Fibroblast of mammary gland (primary cell): ENCODE data around the gene CEP250.
"Not testable (repeated sequence)": the region's sequence is repeated elsewhere in the genome, so short reads cannot be mapped to it uniquely, and the experiment has no call there.

Source experiments
- DNase-seq: peaks from one replicate; pipeline ENCODE4 v3.0.0-alpha.2; 2010; ENCODE audit warnings: low read depth
- H3K4me3 ChIP-seq: 2 replicates; pipeline ENCODE4 v1.5.1; 2011; ENCODE audit warnings: low read depth, mild to moderate bottlenecking, low read length, moderate library complexity; ENCODE audit not compliant: control insufficient read depth
- TF ChIP-seq, protein P1 (sequence below): conservative IDR thresholded peaks from 2 replicates; pipeline ENCODE4 v1.5.1; 2011; ENCODE audit warnings: low read depth, low read length, inconsistent platforms; ENCODE audit not compliant: control insufficient read depth, insufficient read depth

CEP250 gene

DNA sequence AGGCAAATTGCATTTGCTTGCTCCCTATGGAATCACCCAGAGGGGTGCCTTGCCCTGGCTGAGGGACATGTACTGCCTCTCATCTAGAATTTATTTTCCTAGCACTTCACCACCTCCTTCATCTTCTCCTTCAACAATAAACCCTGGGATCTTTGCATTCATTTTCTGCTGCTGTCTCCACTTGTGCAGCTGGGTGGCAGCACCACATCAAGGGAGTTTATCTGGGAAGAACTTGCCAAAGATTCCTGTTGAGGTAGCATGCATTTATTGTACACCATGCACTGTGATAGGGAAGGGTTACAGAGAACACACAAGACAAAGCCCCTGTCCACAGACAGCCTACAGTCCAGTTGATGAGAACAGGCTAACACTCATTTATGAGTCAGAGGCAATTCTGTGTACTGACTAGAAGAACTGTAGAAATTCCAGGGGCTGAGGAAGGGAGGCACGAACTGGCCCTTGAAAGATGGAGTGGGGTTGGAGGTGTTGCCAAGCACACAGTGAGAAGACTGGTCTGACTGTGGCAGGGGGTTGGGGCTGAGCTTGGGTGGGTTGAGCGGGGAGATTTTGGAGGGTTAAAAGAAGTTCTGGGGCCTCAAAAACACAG, 56.5 kb downstream of the CEP250 start:
- TF ChIP-seq, protein P1, sequence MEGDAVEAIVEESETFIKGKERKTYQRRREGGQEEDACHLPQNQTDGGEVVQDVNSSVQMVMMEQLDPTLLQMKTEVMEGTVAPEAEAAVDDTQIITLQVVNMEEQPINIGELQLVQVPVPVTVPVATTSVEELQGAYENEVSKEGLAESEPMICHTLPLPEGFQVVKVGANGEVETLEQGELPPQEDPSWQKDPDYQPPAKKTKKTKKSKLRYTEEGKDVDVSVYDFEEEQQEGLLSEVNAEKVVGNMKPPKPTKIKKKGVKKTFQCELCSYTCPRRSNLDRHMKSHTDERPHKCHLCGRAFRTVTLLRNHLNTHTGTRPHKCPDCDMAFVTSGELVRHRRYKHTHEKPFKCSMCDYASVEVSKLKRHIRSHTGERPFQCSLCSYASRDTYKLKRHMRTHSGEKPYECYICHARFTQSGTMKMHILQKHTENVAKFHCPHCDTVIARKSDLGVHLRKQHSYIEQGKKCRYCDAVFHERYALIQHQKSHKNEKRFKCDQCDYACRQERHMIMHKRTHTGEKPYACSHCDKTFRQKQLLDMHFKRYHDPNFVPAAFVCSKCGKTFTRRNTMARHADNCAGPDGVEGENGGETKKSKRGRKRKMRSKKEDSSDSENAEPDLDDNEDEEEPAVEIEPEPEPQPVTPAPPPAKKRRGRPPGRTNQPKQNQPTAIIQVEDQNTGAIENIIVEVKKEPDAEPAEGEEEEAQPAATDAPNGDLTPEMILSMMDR, result peak; percentile 60
- peak; percentile 45 for DNase-seq

DNA sequence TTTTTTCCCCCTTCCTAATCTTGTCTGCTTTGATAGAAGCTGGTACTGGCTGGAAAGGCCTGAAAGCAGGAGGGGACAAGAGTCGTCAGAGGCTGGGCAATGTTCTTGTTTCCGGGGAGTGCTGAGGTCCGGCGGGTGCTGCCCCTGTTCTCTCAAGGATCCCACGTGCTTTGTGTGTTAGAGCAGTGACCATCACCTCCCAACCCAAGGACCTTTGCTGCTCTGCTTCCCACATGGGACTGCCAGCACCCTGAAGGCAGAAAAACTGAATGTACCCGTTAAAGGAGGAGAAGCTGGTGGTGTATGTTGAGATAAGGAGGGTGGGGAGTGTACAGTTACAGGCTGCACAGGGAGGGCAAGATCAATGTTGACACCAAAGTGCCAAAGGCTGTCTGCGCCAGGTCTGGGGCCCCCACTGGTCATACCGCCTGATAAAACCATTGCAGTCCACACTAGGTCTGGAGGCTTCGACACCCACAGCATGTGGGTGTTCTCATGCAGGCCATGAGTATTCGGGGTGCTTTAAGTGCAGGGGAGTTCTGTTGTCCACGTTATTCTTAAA, 59.1 kb downstream of the CEP250 start:
- H3K4me3 ChIP-seq, result no peak overlapping the region
- TF ChIP-seq, protein P1, result no peak
- DNase-seq, result no peak

More for the DNA sequence above, 56.5 kb downstream of the CEP250 start:
- H3K4me3 ChIP-seq, result no peak overlapping the region

DNA sequence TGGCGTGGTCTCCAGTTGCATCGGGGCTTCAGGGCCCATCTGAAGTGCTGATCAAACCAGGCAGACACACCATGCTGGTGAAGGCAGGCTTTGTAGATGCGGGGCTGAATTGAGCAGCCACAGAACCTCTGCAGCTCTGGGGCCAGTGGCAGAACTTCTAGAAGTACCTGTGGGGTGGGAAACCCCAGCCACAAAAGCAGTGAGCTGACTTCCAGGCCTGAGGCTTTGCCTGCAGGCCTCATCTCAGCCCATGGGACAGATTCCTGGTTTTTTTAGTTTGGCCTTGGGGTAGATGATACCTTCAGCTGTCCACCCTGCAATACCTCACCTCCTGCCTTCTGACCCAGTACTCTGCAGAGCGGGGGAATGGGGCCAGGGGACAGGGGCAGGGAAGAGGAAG, 59.9 kb downstream of the CEP250 start:
- DNase-seq, result no peak
- no peak overlapping the region for H3K4me3 ChIP-seq
- TF ChIP-seq, protein P1, result no peak

DNA sequence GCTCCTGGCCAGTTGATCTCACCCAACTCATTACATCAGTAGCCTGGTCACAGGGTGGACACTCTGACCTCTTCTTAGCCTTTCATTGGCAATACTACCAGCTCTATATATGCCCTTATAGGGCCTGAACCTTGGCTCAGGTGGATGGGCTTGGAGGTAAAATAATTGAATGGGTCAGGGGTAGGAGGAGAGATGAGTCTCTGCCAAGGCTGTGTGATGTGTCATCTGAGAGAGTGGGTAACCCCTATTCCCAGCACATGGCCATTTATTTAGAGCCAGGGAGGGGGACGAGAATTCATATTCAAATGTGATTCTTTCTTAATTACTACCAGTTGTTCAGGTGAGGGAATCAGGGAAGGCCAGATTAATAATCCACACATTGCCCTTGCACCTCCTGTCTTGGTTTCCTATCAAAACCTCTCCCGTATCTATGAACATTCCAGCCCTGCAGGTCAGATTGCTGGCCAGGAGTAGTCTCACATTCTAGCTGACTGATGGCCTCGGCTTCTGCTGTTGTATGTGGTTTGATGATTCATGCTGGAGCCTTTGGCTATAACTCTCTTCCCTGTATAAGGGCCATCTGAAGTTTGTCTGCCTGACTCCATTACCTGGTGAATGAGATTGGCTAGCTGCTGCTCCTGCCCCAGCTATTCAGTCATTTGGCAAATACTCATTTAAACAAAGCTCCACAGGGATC, 60.7 kb downstream of the CEP250 start:
- no peak overlapping the region for H3K4me3 ChIP-seq
- TF ChIP-seq, protein P1, result no peak
- DNase-seq, result peak; percentile 84

DNA sequence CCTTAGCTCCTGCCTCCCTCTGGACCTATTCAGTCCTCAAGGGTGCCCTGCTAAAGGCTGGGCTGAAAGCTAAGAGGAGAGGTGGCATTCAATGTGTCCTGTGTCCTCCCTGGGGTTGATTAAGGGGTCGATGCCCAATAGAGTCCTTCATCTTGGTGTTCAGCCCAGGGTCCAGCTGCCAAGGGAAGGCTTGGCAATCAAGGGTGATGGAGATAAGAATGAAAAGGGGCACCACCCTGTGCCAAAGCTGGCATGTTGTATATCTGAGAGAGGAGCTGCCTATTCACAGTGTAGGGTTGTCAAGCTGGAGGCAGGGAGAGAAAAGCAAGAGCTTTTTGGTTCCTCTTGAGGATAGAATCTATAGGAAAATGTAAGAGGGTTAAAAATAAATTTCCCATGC, 61.7 kb downstream of the CEP250 start:
- H3K4me3 ChIP-seq, result no peak overlapping the region
- DNase-seq, result no peak
- TF ChIP-seq, protein P1, result no peak

DNA sequence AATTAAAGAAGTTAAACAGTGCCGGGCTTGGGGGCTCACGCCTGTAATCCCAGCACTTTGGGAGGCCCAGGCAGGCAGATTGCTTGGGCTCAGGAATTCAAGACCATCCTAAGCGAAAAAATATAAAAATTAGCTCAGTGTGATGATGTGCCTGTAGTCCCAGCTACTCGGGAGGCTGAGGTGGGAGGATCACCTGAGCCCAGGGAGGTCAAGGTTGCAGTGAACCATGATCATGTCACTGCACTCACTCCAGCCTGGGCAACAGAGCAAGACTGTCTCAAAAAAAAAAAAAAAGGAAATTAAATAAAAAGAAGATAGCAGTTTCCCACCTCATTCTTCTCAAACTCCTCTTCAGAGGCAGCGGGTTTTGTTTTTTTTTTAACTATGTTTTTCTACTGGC, 62.4 kb downstream of the CEP250 start:
- DNase-seq, H3K4me3 ChIP-seq: not testable (repeated sequence)

DNA sequence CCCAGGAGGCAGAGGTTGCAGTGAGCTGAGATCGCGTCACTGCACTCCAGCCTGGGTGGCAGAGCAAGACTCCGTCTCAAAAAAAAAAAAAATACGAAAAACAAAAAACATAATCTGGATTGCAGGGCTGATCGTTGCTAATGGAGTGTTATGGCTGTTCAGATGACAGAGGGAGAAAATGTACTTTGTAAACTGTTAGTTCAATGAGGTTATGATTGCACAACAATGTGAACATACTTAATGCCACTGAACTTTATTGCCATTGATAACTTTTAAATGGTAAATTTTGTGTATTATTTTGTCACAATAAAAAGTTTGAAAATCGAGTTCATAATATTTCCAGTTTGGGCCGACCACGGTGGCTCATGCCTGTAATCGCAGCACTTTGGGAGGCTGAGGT, 63.6 kb downstream of the CEP250 start:
- no peak for DNase-seq
- H3K4me3 ChIP-seq, result no peak overlapping the region
- TF ChIP-seq, protein P1, result no peak
